ENCODE measurements around the gene NKD2. TPM values are rescaled to one million over a fixed set of nuclear protein-coding genes. Genes with fewer than 3 reads are reported as not detected.

The NKD2 gene
- total RNA-seq, 1 experiment from 2014 or later: 0.57 TPM

- intact Hi-C loops (cut with micrococcal nuclease; ENCODE audit: unreplicated experiment): no loop called here
- no peak overlapping the region for H3K4me3 ChIP-seq
- H3K36me3 ChIP-seq (ENCODE audit: low read depth): no peaks in the 10 kb centered on the region
- no TSS peak for BruUV-seq (replicated peaks)
- POLR2A ChIA-PET (ENCODE audit: unreplicated experiment): no interaction called here
- no peaks in the 10 kb centered on the region; the same call in 1 of the 2 replicates for H3K9me3 ChIP-seq (ENCODE audit: insufficient read depth, low read depth)
- TF ChIP-seq CTCF (conservative IDR thresholded peaks at IDR 0.05): no peak
- no peak for TF ChIP-seq EZH2 (IDR thresholded peaks at IDR 0.05; ENCODE audit: low read depth)
- H3K4me2 ChIP-seq: no peak overlapping the region
- no peak overlapping the region for H2AFZ ChIP-seq
- CTCF ChIA-PET: no interaction called here
- no peaks in the 10 kb centered on the region for H3K4me1 ChIP-seq (replicated peaks; ENCODE audit: insufficient read depth)
- no peaks in the 10 kb centered on the region for H3K9me2 ChIP-seq (ENCODE audit: insufficient read depth)
- no peak overlapping the region for H3K27ac ChIP-seq
- DNase-seq: no peak
- no peaks in the 10 kb centered on the region for H3K79me2 ChIP-seq (ENCODE audit: low read depth)
- peaks cover 50% of the 10 kb centered on the region for H3K27me3 ChIP-seq (ENCODE audit: insufficient read depth, low read depth)
- H3F3A ChIP-seq (ENCODE audit: insufficient read depth, low read depth): peaks cover 7% of the 10 kb centered on the region; the same call in 1 of the 2 replicates
- H4K20me1 ChIP-seq (ENCODE audit: insufficient read depth): no peaks in the 10 kb centered on the region; the same call in 1 of the 2 replicates
Measured at GRCh38 chr5:1041225-1042143, 32.9 kb downstream of the NKD2 start.

- H3K27ac ChIP-seq: no peak overlapping the region
- H3K4me3 ChIP-seq: no peak overlapping the region
- no peak overlapping the region for H3K4me2 ChIP-seq
- no peaks in the 10 kb centered on the region for H3K4me1 ChIP-seq (replicated peaks; ENCODE audit: insufficient read depth)
- TF ChIP-seq CTCF (conservative IDR thresholded peaks at IDR 0.05): no peak
- no peak for TF ChIP-seq EZH2 (IDR thresholded peaks at IDR 0.05; ENCODE audit: low read depth)
- no peaks in the 10 kb centered on the region; the same call in 1 of the 2 replicates for H4K20me1 ChIP-seq (ENCODE audit: insufficient read depth)
- no peaks in the 10 kb centered on the region for H3K9me2 ChIP-seq (ENCODE audit: insufficient read depth)
- no peak overlapping the region for H2AFZ ChIP-seq
- peaks cover 7% of the 10 kb centered on the region; the same call in 1 of the 2 replicates for H3F3A ChIP-seq (ENCODE audit: insufficient read depth, low read depth)
- intact Hi-C loops (cut with micrococcal nuclease; ENCODE audit: unreplicated experiment): no loop called here
- POLR2A ChIA-PET (ENCODE audit: unreplicated experiment): no interaction called here
- no peaks in the 10 kb centered on the region; the same call in 1 of the 2 replicates for H3K9me3 ChIP-seq (ENCODE audit: insufficient read depth, low read depth)
- BruUV-seq (replicated peaks): no TSS peak
- no peak for DNase-seq
- no peaks in the 10 kb centered on the region for H3K79me2 ChIP-seq (ENCODE audit: low read depth)
- H3K36me3 ChIP-seq (ENCODE audit: low read depth): no peaks in the 10 kb centered on the region
- CTCF ChIA-PET: no interaction called here
- H3K27me3 ChIP-seq (ENCODE audit: insufficient read depth, low read depth): peaks cover 43% of the 10 kb centered on the region
Measured at GRCh38 chr5:1042626-1043025, 34.0 kb downstream of the NKD2 start.

GRCh38 chr5:1043327-1043726, 34.7 kb downstream of the NKD2 start:
- Histone ChIP-seq H3K9me3 (ENCODE audit: insufficient read depth, low read depth) (no peaks in the 10 kb centered on the region; the same call in 1 of the 2 replicates), H3K36me3 (ENCODE audit: low read depth) (no peaks in the 10 kb centered on the region), H3K4me2 (no peak overlapping the region), H3K4me1 (replicated peaks; ENCODE audit: insufficient read depth) (no peaks in the 10 kb centered on the region), H3F3A (ENCODE audit: insufficient read depth, low read depth) (peaks cover 7% of the 10 kb centered on the region; the same call in 1 of the 2 replicates), H3K79me2 (ENCODE audit: low read depth) (no peaks in the 10 kb centered on the region), H3K27me3 (ENCODE audit: insufficient read depth, low read depth) (peaks cover 37% of the 10 kb centered on the region), H2AFZ (no peak overlapping the region), H4K20me1 (ENCODE audit: insufficient read depth) (no peaks in the 10 kb centered on the region; the same call in 1 of the 2 replicates), H3K27ac (no peak overlapping the region), H3K9me2 (ENCODE audit: insufficient read depth) (no peaks in the 10 kb centered on the region), H3K4me3 (no peak overlapping the region)
- DNase-seq: no peak
- TF ChIP-seq CTCF (conservative IDR thresholded peaks at IDR 0.05) (no peak), EZH2 (IDR thresholded peaks at IDR 0.05; ENCODE audit: low read depth) (no peak)
- CTCF ChIA-PET: no interaction called here
- BruUV-seq (replicated peaks): no TSS peak
- intact Hi-C loops (cut with micrococcal nuclease; ENCODE audit: unreplicated experiment): no loop called here
- POLR2A ChIA-PET (ENCODE audit: unreplicated experiment): no interaction called here
